Measurements from ENCODE around the gene HEXD.

DNA sequence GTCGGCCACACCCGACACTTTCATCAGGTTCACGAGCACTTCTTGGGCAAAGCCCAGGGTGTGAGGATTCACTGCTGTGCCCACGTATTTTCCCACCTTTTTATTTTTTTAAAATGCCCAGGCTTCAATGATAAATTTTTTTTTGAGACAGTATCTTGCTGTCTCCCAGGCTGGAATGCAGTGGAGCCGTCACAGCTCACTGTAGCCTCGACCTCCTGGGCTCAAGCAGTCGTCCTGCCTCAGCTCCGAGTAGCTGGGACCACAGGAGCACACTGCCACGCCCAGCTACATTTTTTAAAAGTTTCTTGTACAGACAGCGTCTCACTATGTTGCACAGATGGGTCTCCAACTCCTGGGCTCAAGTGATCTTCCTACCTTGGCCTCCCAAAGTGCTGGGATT, 28.8 kb upstream of the HEXD start:
- TF ChIP-seq, protein P1, sequence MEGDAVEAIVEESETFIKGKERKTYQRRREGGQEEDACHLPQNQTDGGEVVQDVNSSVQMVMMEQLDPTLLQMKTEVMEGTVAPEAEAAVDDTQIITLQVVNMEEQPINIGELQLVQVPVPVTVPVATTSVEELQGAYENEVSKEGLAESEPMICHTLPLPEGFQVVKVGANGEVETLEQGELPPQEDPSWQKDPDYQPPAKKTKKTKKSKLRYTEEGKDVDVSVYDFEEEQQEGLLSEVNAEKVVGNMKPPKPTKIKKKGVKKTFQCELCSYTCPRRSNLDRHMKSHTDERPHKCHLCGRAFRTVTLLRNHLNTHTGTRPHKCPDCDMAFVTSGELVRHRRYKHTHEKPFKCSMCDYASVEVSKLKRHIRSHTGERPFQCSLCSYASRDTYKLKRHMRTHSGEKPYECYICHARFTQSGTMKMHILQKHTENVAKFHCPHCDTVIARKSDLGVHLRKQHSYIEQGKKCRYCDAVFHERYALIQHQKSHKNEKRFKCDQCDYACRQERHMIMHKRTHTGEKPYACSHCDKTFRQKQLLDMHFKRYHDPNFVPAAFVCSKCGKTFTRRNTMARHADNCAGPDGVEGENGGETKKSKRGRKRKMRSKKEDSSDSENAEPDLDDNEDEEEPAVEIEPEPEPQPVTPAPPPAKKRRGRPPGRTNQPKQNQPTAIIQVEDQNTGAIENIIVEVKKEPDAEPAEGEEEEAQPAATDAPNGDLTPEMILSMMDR (IDR thresholded peaks at IDR 0.05): no peak
- no peak for TF ChIP-seq POLR2A (IDR thresholded peaks at IDR 0.05)

Data from vagina (tissue), 2 donors.